SK-N-SH treated with all-trans-retinoic acid at 6 μM for 48 hours (cell line): Measurements from ENCODE around the gene SMAD4.

Source experiments
- ATAC-seq: fragments of 200-7000 bp; cut with Tn5 transposase; 3 replicates; pipeline ENCODE4 v1.9.1; 2020; ENCODE audit warnings: mild to moderate bottlenecking, moderate library complexity
- BACH2 ChIP-seq: fragments of 250-450 bp; sonication (Bioruptor Pico); IDR thresholded peaks from 2 replicates; pipeline ENCODE4 v1.9.0; 2021; ENCODE audit warnings: mild to moderate bottlenecking, borderline replicate concordance
- CSDC2 ChIP-seq: fragments of 250-450 bp; sonication (Bioruptor Pico); IDR thresholded peaks from 2 replicates; pipeline ENCODE4 v1.5.0; 2020; ENCODE audit warnings: mild to moderate bottlenecking, moderate library complexity
- GLIS3 ChIP-seq: fragments of 250-450 bp; sonication (Bioruptor Pico); IDR thresholded peaks from 2 replicates; pipeline ENCODE4 v1.5.0; 2020; ENCODE audit warnings: mild to moderate bottlenecking, moderate library complexity
- ISL1 ChIP-seq: fragments of 250-450 bp; sonication (Bioruptor Pico); IDR thresholded peaks from 2 replicates; pipeline ENCODE4 v2.1.2; 2022; ENCODE audit warnings: mild to moderate bottlenecking, moderate library complexity
- OSR1 ChIP-seq: fragments of 250-450 bp; sonication (Bioruptor Pico); IDR thresholded peaks from 2 replicates; pipeline ENCODE4 v1.8.0; 2022; ENCODE audit warnings: moderate library complexity, mild to moderate bottlenecking, inconsistent platforms
- PPARA ChIP-seq: fragments of 250-450 bp; sonication (Bioruptor Pico); IDR thresholded peaks from 2 replicates; pipeline ENCODE4 v1.5.0; 2020; ENCODE audit warnings: mild to moderate bottlenecking, borderline replicate concordance
- TCF4 ChIP-seq: fragments of 250-450 bp; sonication (Bioruptor Pico); IDR thresholded peaks from 2 replicates; pipeline ENCODE4 v1.8.0; 2021; ENCODE audit warnings: mild to moderate bottlenecking, moderate library complexity, borderline replicate concordance
- ZC3H10 ChIP-seq: fragments of 250-450 bp; sonication (Bioruptor Pico); IDR thresholded peaks from 2 replicates; pipeline ENCODE4 v1.5.1; 2021; ENCODE audit warnings: mild to moderate bottlenecking, moderate library complexity
- ZFP3 ChIP-seq: fragments of 250-450 bp; sonication (Bioruptor Pico); IDR thresholded peaks from 2 replicates; pipeline ENCODE4 v1.5.0; 2020; ENCODE audit warnings: mild to moderate bottlenecking, moderate library complexity
- ZNF565 ChIP-seq: fragments of 450-650 bp; formaldehyde crosslinking; conservative IDR thresholded peaks from 2 replicates; pipeline ENCODE4 v1.5.0; 2020; ENCODE audit warnings: low read depth, mild to moderate bottlenecking, moderate library complexity
- ZNF70 ChIP-seq: fragments of 450-650 bp; formaldehyde crosslinking; IDR thresholded peaks from 2 replicates; pipeline ENCODE4 v1.5.0; 2020; ENCODE audit warnings: mild to moderate bottlenecking, moderate library complexity
- TF ChIP-seq, protein P1 (sequence below): fragments of 250-450 bp; sonication (Bioruptor Pico); IDR thresholded peaks from 2 replicates; pipeline ENCODE4 v1.5.0; 2020; ENCODE audit warnings: mild to moderate bottlenecking, moderate library complexity
- TF ChIP-seq, protein P2 (sequence below): fragments of 250-450 bp; sonication (Bioruptor Pico); IDR thresholded peaks from 2 replicates; pipeline ENCODE4 v1.8.0; 2020; ENCODE audit warnings: mild to moderate bottlenecking, moderate library complexity, borderline replicate concordance
- TF ChIP-seq, protein P3 (sequence below): fragments of 250-450 bp; sonication (Bioruptor Pico); IDR thresholded peaks from 2 replicates; pipeline ENCODE4 v1.5.1; 2020; ENCODE audit warnings: low read depth, mild to moderate bottlenecking, moderate library complexity
- TF ChIP-seq, protein P4 (sequence below): fragments of 250-450 bp; sonication (Bioruptor Pico); IDR thresholded peaks from 2 replicates; pipeline ENCODE4 v1.8.0; 2021; ENCODE audit warnings: low read depth, mild to moderate bottlenecking, moderate library complexity, borderline replicate concordance

Gene SMAD4

DNA sequence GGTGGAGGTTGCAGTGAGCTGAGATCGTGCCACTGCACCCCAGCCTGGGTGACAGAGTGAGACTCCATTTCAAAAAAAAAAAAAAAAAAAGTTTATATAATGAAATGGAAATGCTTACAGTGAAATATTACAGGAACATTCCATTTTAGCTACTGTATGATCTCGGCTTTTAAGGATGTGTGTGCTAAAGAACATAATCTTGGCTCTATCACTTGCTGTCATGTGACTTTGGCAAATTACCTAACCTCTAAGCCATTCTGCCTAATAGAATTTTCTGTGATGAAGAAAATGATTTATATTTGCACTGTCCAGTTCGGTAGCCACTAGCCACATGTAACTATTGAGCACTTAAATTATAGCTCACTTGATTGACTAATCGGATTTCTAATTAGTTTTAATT is 36.3 kb downstream of the SMAD4 start:
- ATAC-seq, result no peak
- TF ChIP-seq ZNF70 (CRISPR knock-in tag), result no peak
- peak; percentile 75 for TF ChIP-seq ISL1 (CRISPR knock-in tag)
- TF ChIP-seq, protein P1, sequence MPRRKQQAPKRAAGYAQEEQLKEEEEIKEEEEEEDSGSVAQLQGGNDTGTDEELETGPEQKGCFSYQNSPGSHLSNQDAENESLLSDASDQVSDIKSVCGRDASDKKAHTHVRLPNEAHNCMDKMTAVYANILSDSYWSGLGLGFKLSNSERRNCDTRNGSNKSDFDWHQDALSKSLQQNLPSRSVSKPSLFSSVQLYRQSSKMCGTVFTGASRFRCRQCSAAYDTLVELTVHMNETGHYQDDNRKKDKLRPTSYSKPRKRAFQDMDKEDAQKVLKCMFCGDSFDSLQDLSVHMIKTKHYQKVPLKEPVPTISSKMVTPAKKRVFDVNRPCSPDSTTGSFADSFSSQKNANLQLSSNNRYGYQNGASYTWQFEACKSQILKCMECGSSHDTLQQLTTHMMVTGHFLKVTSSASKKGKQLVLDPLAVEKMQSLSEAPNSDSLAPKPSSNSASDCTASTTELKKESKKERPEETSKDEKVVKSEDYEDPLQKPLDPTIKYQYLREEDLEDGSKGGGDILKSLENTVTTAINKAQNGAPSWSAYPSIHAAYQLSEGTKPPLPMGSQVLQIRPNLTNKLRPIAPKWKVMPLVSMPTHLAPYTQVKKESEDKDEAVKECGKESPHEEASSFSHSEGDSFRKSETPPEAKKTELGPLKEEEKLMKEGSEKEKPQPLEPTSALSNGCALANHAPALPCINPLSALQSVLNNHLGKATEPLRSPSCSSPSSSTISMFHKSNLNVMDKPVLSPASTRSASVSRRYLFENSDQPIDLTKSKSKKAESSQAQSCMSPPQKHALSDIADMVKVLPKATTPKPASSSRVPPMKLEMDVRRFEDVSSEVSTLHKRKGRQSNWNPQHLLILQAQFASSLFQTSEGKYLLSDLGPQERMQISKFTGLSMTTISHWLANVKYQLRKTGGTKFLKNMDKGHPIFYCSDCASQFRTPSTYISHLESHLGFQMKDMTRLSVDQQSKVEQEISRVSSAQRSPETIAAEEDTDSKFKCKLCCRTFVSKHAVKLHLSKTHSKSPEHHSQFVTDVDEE (CRISPR knock-in tag), result no peak
- TF ChIP-seq, protein P2, sequence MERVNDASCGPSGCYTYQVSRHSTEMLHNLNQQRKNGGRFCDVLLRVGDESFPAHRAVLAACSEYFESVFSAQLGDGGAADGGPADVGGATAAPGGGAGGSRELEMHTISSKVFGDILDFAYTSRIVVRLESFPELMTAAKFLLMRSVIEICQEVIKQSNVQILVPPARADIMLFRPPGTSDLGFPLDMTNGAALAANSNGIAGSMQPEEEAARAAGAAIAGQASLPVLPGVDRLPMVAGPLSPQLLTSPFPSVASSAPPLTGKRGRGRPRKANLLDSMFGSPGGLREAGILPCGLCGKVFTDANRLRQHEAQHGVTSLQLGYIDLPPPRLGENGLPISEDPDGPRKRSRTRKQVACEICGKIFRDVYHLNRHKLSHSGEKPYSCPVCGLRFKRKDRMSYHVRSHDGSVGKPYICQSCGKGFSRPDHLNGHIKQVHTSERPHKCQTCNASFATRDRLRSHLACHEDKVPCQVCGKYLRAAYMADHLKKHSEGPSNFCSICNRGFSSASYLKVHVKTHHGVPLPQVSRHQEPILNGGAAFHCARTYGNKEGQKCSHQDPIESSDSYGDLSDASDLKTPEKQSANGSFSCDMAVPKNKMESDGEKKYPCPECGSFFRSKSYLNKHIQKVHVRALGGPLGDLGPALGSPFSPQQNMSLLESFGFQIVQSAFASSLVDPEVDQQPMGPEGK, result peak; percentile 32; the same call in 1 of the 2 replicates
- TF ChIP-seq, protein P3, sequence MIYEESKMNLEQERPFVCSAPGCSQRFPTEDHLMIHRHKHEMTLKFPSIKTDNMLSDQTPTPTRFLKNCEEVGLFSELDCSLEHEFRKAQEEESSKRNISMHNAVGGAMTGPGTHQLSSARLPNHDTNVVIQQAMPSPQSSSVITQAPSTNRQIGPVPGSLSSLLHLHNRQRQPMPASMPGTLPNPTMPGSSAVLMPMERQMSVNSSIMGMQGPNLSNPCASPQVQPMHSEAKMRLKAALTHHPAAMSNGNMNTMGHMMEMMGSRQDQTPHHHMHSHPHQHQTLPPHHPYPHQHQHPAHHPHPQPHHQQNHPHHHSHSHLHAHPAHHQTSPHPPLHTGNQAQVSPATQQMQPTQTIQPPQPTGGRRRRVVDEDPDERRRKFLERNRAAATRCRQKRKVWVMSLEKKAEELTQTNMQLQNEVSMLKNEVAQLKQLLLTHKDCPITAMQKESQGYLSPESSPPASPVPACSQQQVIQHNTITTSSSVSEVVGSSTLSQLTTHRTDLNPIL, result peak; percentile 32; the same call in 1 of the 2 replicates

DNA sequence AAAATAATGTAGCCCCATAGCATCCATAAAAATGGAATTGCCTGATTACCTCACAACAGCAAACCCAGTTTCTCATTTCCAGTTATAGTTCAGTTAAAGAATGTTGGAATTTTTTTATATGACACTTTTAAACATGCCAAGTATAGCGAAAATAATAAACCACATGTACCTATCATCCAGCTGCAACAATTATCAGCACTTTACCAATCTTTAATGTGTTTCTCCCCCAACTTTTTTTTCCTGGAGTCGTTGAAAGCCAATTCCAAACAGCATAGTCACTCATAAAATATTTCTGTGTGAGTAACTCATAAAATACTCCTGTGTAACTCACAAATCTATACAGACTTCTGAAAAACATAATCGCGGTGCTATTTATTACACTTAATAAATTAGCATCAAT is 38.1 kb downstream of the SMAD4 start:
- TF ChIP-seq ISL1 (CRISPR knock-in tag) (peak; percentile 76), PPARA (no peak)
- TF ChIP-seq, all 23 proteins: peak for 1

DNA sequence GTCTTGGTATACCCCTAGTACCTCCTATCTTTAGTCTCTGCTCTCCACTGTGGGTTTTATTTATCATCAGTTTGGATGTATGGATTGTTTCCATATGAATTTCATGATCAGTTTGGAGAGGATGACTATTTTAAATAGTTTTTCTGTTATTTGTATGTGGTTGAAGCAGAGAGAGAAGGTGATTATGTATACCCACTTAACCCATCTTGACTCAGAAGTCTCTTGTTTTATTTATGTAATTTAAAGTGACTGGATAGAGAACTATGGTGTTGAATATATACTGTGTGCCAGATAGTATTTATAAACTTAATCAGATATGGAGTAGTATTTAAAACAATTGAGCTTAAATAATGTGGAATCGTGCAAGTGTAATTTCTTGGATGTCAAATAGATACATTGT is 39.9 kb downstream of the SMAD4 start:
- TF ChIP-seq ZC3H10 (CRISPR knock-in tag) (no peak), ZNF565 (no peak), ZNF70 (CRISPR knock-in tag) (no peak), ZFP3 (CRISPR knock-in tag) (no peak), TCF4 (CRISPR knock-in tag) (no peak), CSDC2 (no peak)
- TF ChIP-seq, protein P4, sequence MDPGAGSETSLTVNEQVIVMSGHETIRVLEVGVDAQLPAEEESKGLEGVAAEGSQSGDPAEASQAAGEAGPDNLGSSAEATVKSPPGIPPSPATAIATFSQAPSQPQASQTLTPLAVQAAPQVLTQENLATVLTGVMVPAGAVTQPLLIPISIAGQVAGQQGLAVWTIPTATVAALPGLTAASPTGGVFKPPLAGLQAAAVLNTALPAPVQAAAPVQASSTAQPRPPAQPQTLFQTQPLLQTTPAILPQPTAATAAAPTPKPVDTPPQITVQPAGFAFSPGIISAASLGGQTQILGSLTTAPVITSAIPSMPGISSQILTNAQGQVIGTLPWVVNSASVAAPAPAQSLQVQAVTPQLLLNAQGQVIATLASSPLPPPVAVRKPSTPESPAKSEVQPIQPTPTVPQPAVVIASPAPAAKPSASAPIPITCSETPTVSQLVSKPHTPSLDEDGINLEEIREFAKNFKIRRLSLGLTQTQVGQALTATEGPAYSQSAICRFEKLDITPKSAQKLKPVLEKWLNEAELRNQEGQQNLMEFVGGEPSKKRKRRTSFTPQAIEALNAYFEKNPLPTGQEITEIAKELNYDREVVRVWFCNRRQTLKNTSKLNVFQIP, result no peak

More for the DNA sequence above, 38.1 kb downstream of the SMAD4 start:
- peak; percentile 58 for ATAC-seq

DNA sequence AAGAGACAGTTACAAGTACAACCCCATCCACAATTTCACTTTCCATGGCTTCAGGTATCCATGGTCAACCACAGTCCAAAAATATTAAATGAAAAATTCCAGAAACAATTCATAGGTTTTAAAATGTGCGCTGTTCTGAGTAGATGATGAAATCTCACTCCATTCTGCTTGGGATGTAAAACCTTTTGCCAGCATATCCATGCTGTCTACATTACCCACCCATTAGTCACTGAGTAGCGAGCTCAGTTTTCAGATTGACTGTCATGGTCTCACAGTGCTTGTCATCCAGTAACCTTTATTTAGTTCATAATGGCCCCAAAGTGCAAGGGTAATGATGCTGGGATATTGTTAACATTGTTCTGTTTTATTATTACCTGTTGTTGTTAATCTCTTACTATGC is 40.5 kb downstream of the SMAD4 start:
- TF ChIP-seq ISL1 (CRISPR knock-in tag) (0 out of 2 replicates have a peak, but pooled peaks have one; percentile 26), ZFP3 (CRISPR knock-in tag) (no peak)
- peak; percentile 95 for ATAC-seq

More for the DNA sequence above, 39.9 kb downstream of the SMAD4 start:
- peak; percentile 13; the same call in 1 of the 3 replicates for ATAC-seq

DNA sequence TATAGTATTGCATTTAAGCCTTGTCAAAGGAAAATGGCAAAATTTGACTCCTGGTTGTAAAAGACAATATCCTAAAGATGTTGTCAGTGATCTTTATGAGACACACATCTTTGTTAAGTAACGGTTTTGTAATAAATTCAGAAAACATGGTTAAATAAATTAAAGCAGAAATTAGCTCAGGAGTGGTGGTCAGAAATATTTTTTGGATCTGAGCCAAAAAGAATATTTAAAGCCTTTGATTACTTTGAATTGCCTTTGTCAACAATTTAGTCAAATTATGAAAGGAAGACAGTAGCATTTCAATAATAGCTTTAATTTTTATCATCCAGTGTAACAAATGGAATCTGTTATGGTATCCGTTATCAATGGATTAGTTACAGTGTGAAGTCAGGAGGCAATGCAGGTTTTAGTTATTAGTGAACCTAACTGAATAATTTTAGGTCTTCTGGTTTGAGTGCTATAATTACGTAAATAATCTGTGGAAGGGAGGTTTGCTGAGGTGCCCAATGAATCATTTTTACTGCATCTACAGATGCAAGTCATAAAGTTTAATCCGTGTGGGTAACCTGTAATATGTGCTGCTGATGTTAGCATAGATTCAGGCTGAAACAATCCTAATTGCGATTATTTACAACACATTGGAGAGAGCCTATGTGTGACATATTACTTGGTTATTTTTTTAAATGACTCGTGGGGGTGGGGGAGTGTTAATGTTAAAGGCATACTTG is 42.7 kb downstream of the SMAD4 start:
- no peak for ATAC-seq
- TF ChIP-seq, protein P1 (CRISPR knock-in tag), result no peak
- TF ChIP-seq OSR1 (CRISPR knock-in tag) (no peak), ISL1 (CRISPR knock-in tag) (no peak), ZFP3 (CRISPR knock-in tag) (no peak), TCF4 (CRISPR knock-in tag) (no peak), GLIS3 (no peak), BACH2 (no peak)
